Activated CD4-positive, alpha-beta T cell treated with anti-CD3 and anti-CD28 coated beads, Interleukin-2, amount 10 ng/mL, durations not matched to agents 24 days and 14 days (primary cell): ENCODE data around the gene PLEKHM2. TPM values are rescaled to one million over a fixed set of nuclear protein-coding genes. Genes with fewer than 3 reads are reported as not detected.
"Not testable (repeated sequence)": the region's sequence is repeated elsewhere in the genome, so short reads cannot be mapped to it uniquely, and the experiment has no call there.

Experiments used
- DNase-seq: peaks from one replicate; pipeline ENCODE4 v3.0.0; 2022
- H3K27ac Mint-ChIP-seq: one replicate; pipeline ENCODE4 v1.8.0; 2022; ENCODE audit warnings: mild to moderate bottlenecking, mixed read lengths
- H3K27me3 Mint-ChIP-seq: one replicate; pipeline ENCODE4 v1.8.0; 2022; ENCODE audit warnings: mixed read lengths
- H3K36me3 Mint-ChIP-seq: one replicate; pipeline ENCODE4 v1.8.0; 2022; ENCODE audit warnings: low read depth, mild to moderate bottlenecking, mixed read lengths
- H3K4me1 Mint-ChIP-seq: one replicate; pipeline ENCODE4 v1.8.0; 2021; ENCODE audit warnings: mixed read lengths
- H3K4me3 Mint-ChIP-seq: one replicate; pipeline ENCODE4 v1.8.0; 2022; ENCODE audit warnings: mild to moderate bottlenecking, moderate library complexity, mixed read lengths
- H3K9me3 Mint-ChIP-seq: one replicate; pipeline ENCODE4 v1.8.0; 2021; ENCODE audit warnings: mixed read lengths
- intact Hi-C: fragments of 100-400 bp; cut with micrococcal nuclease; formaldehyde crosslinking; loops from one replicate; pipeline ENCODE4 v1.15.1; 2023
- total RNA-seq: library from RNA; stranded (reverse); gene quantifications from 2 replicates; pipeline ENCODE4 v1.2.3, GENCODE V29; 2022

PLEKHM2 gene
- 59.9 and 60.3 TPM in 2 replicates for total RNA-seq

GRCh38 chr1:15684042-15684461 lies at the start of gene PLEKHM2:
Gene PLEKHM2, plus strand, starts transcription at chr1:15684320. Its CDS starts 239 bp downstream, at chr1:15684559.
- Mint-ChIP-seq H3K4me3 (peak within 1 kb of the TSS; percentile 92), H3K9me3 (no peaks in the 10 kb centered on the region), H3K4me1 (peaks cover 35% of the 10 kb centered on the region)

GRCh38 chr1:15636436-15636835 lies 47.7 kb upstream of the PLEKHM2 start:
- Mint-ChIP-seq H3K4me1 (peaks cover 5% of the 10 kb centered on the region), H3K27me3 (no peaks in the 10 kb centered on the region), H3K27ac (no peak overlapping the region), H3K36me3 (peaks cover 65% of the 10 kb centered on the region), H3K9me3 (no peaks in the 10 kb centered on the region), H3K4me3 (no peak overlapping the region)
- DNase-seq, result no peak
- intact Hi-C loops, result no loop called here

More at GRCh38 chr1:15684042-15684461, at the start of gene PLEKHM2:
- intact Hi-C loops, result loop anchor here (1.0 to 5.0 kb wide), 2 partner anchors 67 to 157 kb away; partner anchors contain the start of genes DDI2 and DNAJC16
- Mint-ChIP-seq H3K27me3 (no peaks in the 10 kb centered on the region), H3K36me3 (peaks cover 19% of the 10 kb centered on the region), H3K27ac (peak within 1 kb of the TSS; percentile 86)
- DNase-seq, result peak; percentile 87

- Mint-ChIP-seq H3K36me3 (peaks cover 61% of the 10 kb centered on the region), H3K4me3 (no peak overlapping the region), H3K9me3 (no peaks in the 10 kb centered on the region), H3K27me3 (no peaks in the 10 kb centered on the region), H3K27ac (no peak overlapping the region), H3K4me1 (peaks cover 3% of the 10 kb centered on the region)
- no peak for DNase-seq
- intact Hi-C loops, result no loop called here
Observed at GRCh38 chr1:15637826-15638225, 46.3 kb upstream of the PLEKHM2 start.

GRCh38 chr1:15639262-15639661 lies 44.9 kb upstream of the PLEKHM2 start:
- no peak overlapping the region for H3K27ac Mint-ChIP-seq
- DNase-seq, result no peak
- peaks cover 64% of the 10 kb centered on the region for H3K36me3 Mint-ChIP-seq
- H3K4me1 Mint-ChIP-seq, result peaks cover 5% of the 10 kb centered on the region
- H3K27me3 Mint-ChIP-seq, result no peaks in the 10 kb centered on the region
- H3K4me3 Mint-ChIP-seq, result no peak overlapping the region
- intact Hi-C loops, result no loop called here
- no peaks in the 10 kb centered on the region for H3K9me3 Mint-ChIP-seq

- no peak for DNase-seq
- Mint-ChIP-seq H3K36me3 (peaks cover 64% of the 10 kb centered on the region), H3K27ac (no peak overlapping the region), H3K9me3 (no peaks in the 10 kb centered on the region), H3K4me1 (peaks cover 5% of the 10 kb centered on the region), H3K27me3 (no peaks in the 10 kb centered on the region), H3K4me3 (no peak overlapping the region)
- intact Hi-C loops, result no loop called here
Observed at GRCh38 chr1:15639931-15640330, 44.2 kb upstream of the PLEKHM2 start.

GRCh38 chr1:15640667-15641066 lies 43.5 kb upstream of the PLEKHM2 start:
- Mint-ChIP-seq H3K4me1 (peaks cover 5% of the 10 kb centered on the region), H3K27me3 (no peaks in the 10 kb centered on the region), H3K36me3 (peaks cover 64% of the 10 kb centered on the region), H3K4me3 (no peak overlapping the region), H3K27ac (no peak overlapping the region), H3K9me3 (no peaks in the 10 kb centered on the region)
- DNase-seq, result no peak
- intact Hi-C loops, result no loop called here

- Mint-ChIP-seq H3K27me3 (no peaks in the 10 kb centered on the region), H3K27ac (no peak overlapping the region), H3K36me3 (peaks cover 47% of the 10 kb centered on the region), H3K4me3 (no peak overlapping the region), H3K9me3 (no peaks in the 10 kb centered on the region), H3K4me1 (peaks cover 3% of the 10 kb centered on the region)
- intact Hi-C loops, result no loop called here
- no peak for DNase-seq
Observed at GRCh38 chr1:15649937-15650336, 34.2 kb upstream of the PLEKHM2 start.

GRCh38 chr1:15650433-15650832 lies 33.7 kb upstream of the PLEKHM2 start:
- no peak overlapping the region for H3K27ac Mint-ChIP-seq
- H3K4me3 Mint-ChIP-seq, result no peak overlapping the region
- intact Hi-C loops, result no loop called here
- no peak for DNase-seq
- no peaks in the 10 kb centered on the region for H3K9me3 Mint-ChIP-seq
- H3K4me1 Mint-ChIP-seq, result peaks cover 3% of the 10 kb centered on the region
- peaks cover 45% of the 10 kb centered on the region for H3K36me3 Mint-ChIP-seq
- no peaks in the 10 kb centered on the region for H3K27me3 Mint-ChIP-seq

GRCh38 chr1:15652130-15652529 lies 32.0 kb upstream of the PLEKHM2 start:
- H3K9me3 Mint-ChIP-seq, H3K27ac Mint-ChIP-seq: not testable (repeated sequence)
- H3K36me3 Mint-ChIP-seq, result peaks cover 52% of the 10 kb centered on the region

GRCh38 chr1:15654091-15654690 lies 29.9 kb upstream of the PLEKHM2 start:
- intact Hi-C loops, result no loop called here
- Mint-ChIP-seq H3K4me1 (peaks cover 10% of the 10 kb centered on the region), H3K4me3 (no peak overlapping the region), H3K9me3 (no peaks in the 10 kb centered on the region), H3K27me3 (no peaks in the 10 kb centered on the region), H3K27ac (no peak overlapping the region), H3K36me3 (peaks cover 51% of the 10 kb centered on the region)
- no peak for DNase-seq

More at GRCh38 chr1:15652130-15652529, 32.0 kb upstream of the PLEKHM2 start:
- peaks cover 11% of the 10 kb centered on the region for H3K4me1 Mint-ChIP-seq
- H3K4me3 Mint-ChIP-seq, H3K27me3 Mint-ChIP-seq, intact Hi-C loops, DNase-seq: not testable (repeated sequence)

- Mint-ChIP-seq H3K36me3 (peaks cover 58% of the 10 kb centered on the region), H3K4me3 (no peak overlapping the region), H3K27me3 (no peaks in the 10 kb centered on the region), H3K4me1 (peaks cover 13% of the 10 kb centered on the region), H3K27ac (no peak overlapping the region), H3K9me3 (no peaks in the 10 kb centered on the region)
- intact Hi-C loops, result no loop called here
- DNase-seq, result no peak
Observed at GRCh38 chr1:15656464-15656863, 27.7 kb upstream of the PLEKHM2 start.

GRCh38 chr1:15657021-15657420 lies 27.1 kb upstream of the PLEKHM2 start:
- H3K9me3 Mint-ChIP-seq, result no peaks in the 10 kb centered on the region
- H3K36me3 Mint-ChIP-seq, result peaks cover 57% of the 10 kb centered on the region
- no peak for DNase-seq
- no peak overlapping the region for H3K27ac Mint-ChIP-seq
- H3K4me3 Mint-ChIP-seq, result no peak overlapping the region
- H3K4me1 Mint-ChIP-seq, result peaks cover 13% of the 10 kb centered on the region
- H3K27me3 Mint-ChIP-seq, result no peaks in the 10 kb centered on the region
- intact Hi-C loops, result no loop called here

- H3K4me1 Mint-ChIP-seq, result peaks cover 13% of the 10 kb centered on the region
- H3K27me3 Mint-ChIP-seq, result no peaks in the 10 kb centered on the region
- H3K27ac Mint-ChIP-seq, result no peak overlapping the region
- peaks cover 54% of the 10 kb centered on the region for H3K36me3 Mint-ChIP-seq
- intact Hi-C loops, result no loop called here
- H3K9me3 Mint-ChIP-seq, result no peaks in the 10 kb centered on the region
- no peak overlapping the region for H3K4me3 Mint-ChIP-seq
- DNase-seq, result no peak
Observed at GRCh38 chr1:15660151-15660550, 24.0 kb upstream of the PLEKHM2 start.

- Mint-ChIP-seq H3K27me3 (no peaks in the 10 kb centered on the region), H3K27ac (no peak overlapping the region), H3K9me3 (no peaks in the 10 kb centered on the region), H3K4me3 (no peak overlapping the region), H3K36me3 (peaks cover 43% of the 10 kb centered on the region), H3K4me1 (peaks cover 3% of the 10 kb centered on the region)
- no peak for DNase-seq
- intact Hi-C loops, result no loop called here
Observed at GRCh38 chr1:15662477-15662876, 21.6 kb upstream of the PLEKHM2 start.

- H3K9me3 Mint-ChIP-seq, result no peaks in the 10 kb centered on the region
- H3K4me1 Mint-ChIP-seq, result peaks cover 3% of the 10 kb centered on the region
- intact Hi-C loops, result no loop called here
- no peak overlapping the region for H3K27ac Mint-ChIP-seq
- no peak overlapping the region for H3K4me3 Mint-ChIP-seq
- DNase-seq, result no peak
- no peaks in the 10 kb centered on the region for H3K27me3 Mint-ChIP-seq
- peaks cover 41% of the 10 kb centered on the region for H3K36me3 Mint-ChIP-seq
Observed at GRCh38 chr1:15663925-15664324, 20.2 kb upstream of the PLEKHM2 start.
